IMR-90 (cell line): ENCODE results near the gene ACSL6. TPM values are rescaled to one million over a fixed set of nuclear protein-coding genes. Genes with fewer than 3 reads are reported as not detected.

Source experiments
- ATAC-seq: fragments of 200-7000 bp; cut with Tn5 transposase; 2 replicates; pipeline ENCODE4 v1.9.1; 2020; ENCODE audit warnings: low read depth, mild to moderate bottlenecking, moderate library complexity
- BruUV-seq: library from RNA; stranded (reverse); fragments of 400-500 nt; replicated peaks from 2 replicates; lab custom pipeline; 2021; lab: Mats Ljungman, UMichigan
- CTCF ChIA-PET: fragments of 300-600 bp; formaldehyde crosslinking; extraction: SDS; loops from one replicate; lab custom pipeline; 2021; ENCODE audit warnings: antibody characterized with exemption; lab: Yijun Ruan, JAX
- POLR2A ChIA-PET: fragments of 300-600 bp; sonication (Branson Sonifier 250); formaldehyde crosslinking; loops from one replicate; lab custom pipeline; 2022; ENCODE audit warnings: antibody characterized with exemption; ENCODE audit not compliant: unreplicated experiment; lab: Charles Lee
- DNase-seq: peaks from one replicate; pipeline ENCODE4 v3.0.0; 2013
- H2AFZ ChIP-seq: replicated peaks from 2 replicates; pipeline ENCODE3; 2013; ENCODE audit warnings: low read length, mild to moderate bottlenecking; ENCODE audit not compliant: poor library complexity
- H2AK5ac ChIP-seq: 2 replicates; pipeline ENCODE4 v1.6.1; 2013; ENCODE audit warnings: low read depth, low read length, inconsistent platforms
- H2AK9ac ChIP-seq: replicated peaks from 2 replicates; pipeline ENCODE3; 2013; ENCODE audit warnings: mild to moderate bottlenecking, low read depth, low read length, moderate library complexity; ENCODE audit not compliant: poor library complexity
- H2BK120ac ChIP-seq: 2 replicates; pipeline ENCODE4 v1.6.1; 2013; ENCODE audit warnings: low read depth, low read length, inconsistent platforms
- H2BK15ac ChIP-seq: 3 replicates; pipeline ENCODE4 v1.6.1; 2013; ENCODE audit warnings: low read depth, low read length, inconsistent platforms
- H2BK20ac ChIP-seq: 2 replicates; pipeline ENCODE4 v1.6.1; 2013; ENCODE audit warnings: low read depth, mild to moderate bottlenecking, inconsistent platforms, low read length, moderate library complexity
- H2BK5ac ChIP-seq: 2 replicates; pipeline ENCODE4 v1.6.1; 2013; ENCODE audit warnings: mild to moderate bottlenecking, low read depth, low read length, inconsistent platforms; ENCODE audit not compliant: poor library complexity, severe bottlenecking
- H3K14ac ChIP-seq: replicated peaks from 2 replicates; pipeline ENCODE4 v1.6.1; 2013; ENCODE audit warnings: low read depth, low read length, inconsistent platforms
- H3K18ac ChIP-seq: 2 replicates; pipeline ENCODE4 v1.6.1; 2013; ENCODE audit warnings: low read depth, low read length, control low read depth
- H3K23ac ChIP-seq: 2 replicates; pipeline ENCODE4 v1.6.1; 2013; ENCODE audit warnings: low read depth, low read length, inconsistent platforms
- H3K27ac ChIP-seq: 2 replicates; pipeline ENCODE4 v1.5.1; 2013; ENCODE audit warnings: mild to moderate bottlenecking, control low read depth, low read length; ENCODE audit not compliant: insufficient read depth
- H3K27me3 ChIP-seq: 2 replicates; pipeline ENCODE4 v1.6.1; 2013; ENCODE audit warnings: low read length; ENCODE audit not compliant: control insufficient read depth, insufficient read depth
- H3K36me3 ChIP-seq: 2 replicates; pipeline ENCODE4 v1.6.1; 2013; ENCODE audit warnings: low read length, mixed read lengths; ENCODE audit not compliant: control insufficient read depth, insufficient read depth
- H3K4ac ChIP-seq: 2 replicates; pipeline ENCODE4 v1.6.1; 2013; ENCODE audit warnings: low read depth, low read length, inconsistent platforms
- H3K4me1 ChIP-seq: 2 replicates; pipeline ENCODE4 v1.6.1; 2013; ENCODE audit warnings: low read length, mixed read lengths; ENCODE audit not compliant: control insufficient read depth, insufficient read depth
- H3K4me2 ChIP-seq: 2 replicates; pipeline ENCODE4 v1.6.1; 2013; ENCODE audit warnings: low read depth, mild to moderate bottlenecking, control low read depth, low read length, moderate library complexity
- H3K4me3 ChIP-seq: 2 replicates; pipeline ENCODE4 v1.5.1; 2013; ENCODE audit warnings: low read depth, mild to moderate bottlenecking, control low read depth, low read length, moderate library complexity; ENCODE audit not compliant: insufficient read depth
- H3K56ac ChIP-seq: 2 replicates; pipeline ENCODE4 v1.6.1; 2013; ENCODE audit warnings: low read length, inconsistent platforms; ENCODE audit not compliant: insufficient read depth; ENCODE audit errors: extremely low read depth
- H3K79me1 ChIP-seq, 2 experiments: 2 replicates each; pipeline ENCODE4 v1.6.1; 2013; ENCODE audit warnings: low read length in 2 of 2, inconsistent platforms in 1 of 2, low read depth in 1 of 2
- H3K9ac ChIP-seq: 2 replicates; pipeline ENCODE4 v1.6.1; 2013; ENCODE audit warnings: low read depth, low read length, control low read depth
- H3K9me1 ChIP-seq: 2 replicates; pipeline ENCODE4 v1.6.1; 2013; ENCODE audit warnings: low read length, inconsistent platforms; ENCODE audit not compliant: insufficient read depth
- H3K9me3 ChIP-seq: 2 replicates; pipeline ENCODE4 v1.6.1; 2013; ENCODE audit warnings: low read length; ENCODE audit not compliant: control insufficient read depth, insufficient read depth
- H4K20me1 ChIP-seq: 2 replicates; pipeline ENCODE4 v1.6.1; 2013; ENCODE audit warnings: low read length, inconsistent platforms; ENCODE audit not compliant: insufficient read depth
- H4K5ac ChIP-seq: 2 replicates; pipeline ENCODE4 v1.6.1; 2013; ENCODE audit warnings: mild to moderate bottlenecking, low read depth, low read length, control low read depth
- H4K8ac ChIP-seq, 2 experiments: 2 replicates each; pipeline ENCODE4 v1.6.1; 2013; ENCODE audit warnings: low read depth in 2 of 2, low read length in 2 of 2, control low read depth in 1 of 2, inconsistent platforms in 1 of 2
- H4K91ac ChIP-seq: 2 replicates; pipeline ENCODE4 v1.6.1; 2013; ENCODE audit warnings: low read depth, low read length, inconsistent platforms; ENCODE audit not compliant: insufficient read depth
- BHLHE40 ChIP-seq: fragments of 150-350 bp; IDR thresholded peaks from 2 replicates; pipeline ENCODE4 v1.6.1; 2016; ENCODE audit warnings: mild to moderate bottlenecking, low read depth, low read length
- CEBPB ChIP-seq: IDR thresholded peaks from 2 replicates; pipeline ENCODE4 v1.6.1; 2012; ENCODE audit warnings: low read depth, low read length, improper control_type of control experiment
- CHD1 ChIP-seq: IDR thresholded peaks from 2 replicates; pipeline ENCODE4 v1.6.1; 2012; ENCODE audit warnings: low read depth, low read length, improper control_type of control experiment
- CTCF ChIP-seq: conservative IDR thresholded peaks from 2 replicates; pipeline ENCODE4 v1.5.1; 2012; ENCODE audit warnings: mild to moderate bottlenecking, low read depth, low read length, improper control_type of control experiment
- ELK1 ChIP-seq: fragments of 150-350 bp; IDR thresholded peaks from 2 replicates; pipeline ENCODE4 v1.6.1; 2016; ENCODE audit warnings: low read depth, mild to moderate bottlenecking, low read length, moderate library complexity, borderline replicate concordance
- MAFK ChIP-seq: IDR thresholded peaks from 2 replicates; pipeline ENCODE4 v1.6.1; 2012; ENCODE audit warnings: low read depth, low read length, improper control_type of control experiment
- MXI1 ChIP-seq: IDR thresholded peaks from 2 replicates; pipeline ENCODE4 v1.6.1; 2012; ENCODE audit warnings: low read depth, mild to moderate bottlenecking, low read length, moderate library complexity, borderline replicate concordance
- NFE2L2 ChIP-seq: fragments of 150-350 bp; IDR thresholded peaks from 2 replicates; pipeline ENCODE4 v1.6.1; 2016; ENCODE audit warnings: low read depth, mild to moderate bottlenecking, low read length
- RAD21 ChIP-seq: IDR thresholded peaks from 2 replicates; pipeline ENCODE4 v1.6.1; 2012; ENCODE audit warnings: low read length, improper control_type of control experiment
- RCOR1 ChIP-seq: IDR thresholded peaks from 2 replicates; pipeline ENCODE4 v1.6.1; 2012; ENCODE audit warnings: mild to moderate bottlenecking, low read length, improper control_type of control experiment; ENCODE audit not compliant: insufficient replicate concordance
- RFX5 ChIP-seq: IDR thresholded peaks from 2 replicates; pipeline ENCODE4 v1.8.0; 2012; ENCODE audit warnings: low read depth, mild to moderate bottlenecking, low read length, moderate library complexity
- SMC3 ChIP-seq: fragments of 150-350 bp; IDR thresholded peaks from 2 replicates; pipeline ENCODE4 v1.6.1; 2016; ENCODE audit warnings: low read depth, mild to moderate bottlenecking, antibody characterized with exemption, low read length, moderate library complexity
- USF2 ChIP-seq: fragments of 150-350 bp; IDR thresholded peaks from 2 replicates; pipeline ENCODE4 v1.6.1; 2017; ENCODE audit warnings: mild to moderate bottlenecking, antibody characterized with exemption, low read length, low read depth
- WGBS, 2 experiments: methylation state at CpG; one replicate each; pipeline versions ENCODE4 v1.1.5 to v1.1.7; 2013; ENCODE audit warnings: missing lambda C conversion rate in 2 of 2; ENCODE audit not compliant: insufficient read length in 1 of 2; ENCODE audit errors: extremely low coverage in 2 of 2; 5-methylcytosine and 5-hydroxymethylcytosine counted together
- dilution Hi-C: fragments of 300-500 bp; cut with HindIII; formaldehyde crosslinking; loops from one replicate; pipeline ENCODE4 v1.14.3; 2018; ENCODE audit warnings: low sequenced_read_pairs; ENCODE audit not compliant: unreplicated experiment
- in situ Hi-C: fragments of 300-500 bp; cut with MboI; formaldehyde crosslinking; loops from 3 replicates; pipeline ENCODE4 v1.14.3; 2019; ENCODE audit warnings: low sequenced_read_pairs, inconsistent platforms, mixed read lengths
- intact Hi-C: fragments of 100-400 bp; cut with micrococcal nuclease; formaldehyde crosslinking; loops from 2 replicates; pipeline ENCODE4 v1.10.0; 2022
- polyA plus RNA-seq, 3 experiments: library from polyadenylated mRNA; depleted of rRNA; stranded (reverse); fragments of >200 nt; gene quantifications; 2 replicates each; pipeline ENCODE4 v1.2.3, GENCODE V29; 2012; ENCODE audit warnings: low replicate concordance in 1 of 3
- total RNA-seq: library from RNA; depleted of rRNA; stranded (reverse); fragments of >200 nt; gene quantifications from 2 replicates; pipeline ENCODE4 v1.2.3, GENCODE V29; 2012

Gene ACSL6
- total and polyA plus RNA-seq, 2 of the 4 experiments (the other 2 are of a cell fraction): not detected

- BruUV-seq: no TSS peak
- H3K4me1 ChIP-seq: no peaks in the 10 kb centered on the region
- H2AK5ac ChIP-seq: no peak overlapping the region
- no peak overlapping the region for H3K23ac ChIP-seq
- H3K36me3 ChIP-seq: no peaks in the 10 kb centered on the region
- no peak overlapping the region for H3K4ac ChIP-seq
- H2BK15ac ChIP-seq: no peak overlapping the region
- no peak overlapping the region for H3K18ac ChIP-seq
- no peak overlapping the region for H2AK9ac ChIP-seq
- H4K8ac ChIP-seq: no peak overlapping the region
- no peak overlapping the region for H4K91ac ChIP-seq
- H3K4me2 ChIP-seq: no peak overlapping the region
- WGBS, 2 experiments: no CpG with 5 or more reads among the region's 10 CpGs
- intact Hi-C loops: no loop called here
- no peak overlapping the region for H2AFZ ChIP-seq
- H3K9ac ChIP-seq: no peak overlapping the region
- no peaks in the 10 kb centered on the region for H4K20me1 ChIP-seq
- H3K27ac ChIP-seq: no peak overlapping the region
- no peak overlapping the region for H2BK5ac ChIP-seq
- dilution Hi-C loops: no loop called here
- no peak overlapping the region for H3K14ac ChIP-seq
- CTCF ChIA-PET: no interaction called here
- H3K56ac ChIP-seq: no peak overlapping the region
- H3K79me1 ChIP-seq: no peaks in the 10 kb centered on the region
- in situ Hi-C loops: no loop called here
- H4K5ac ChIP-seq: no peak overlapping the region
- no peak for ATAC-seq
- no peak overlapping the region for H2BK20ac ChIP-seq
- H2BK120ac ChIP-seq: no peak overlapping the region
- POLR2A ChIA-PET: no interaction called here
- no peak overlapping the region for H3K4me3 ChIP-seq
- no peak for DNase-seq
- H3K27me3 ChIP-seq: peaks cover 30% of the 10 kb centered on the region
- H3K9me1 ChIP-seq: no peaks in the 10 kb centered on the region
- no peaks in the 10 kb centered on the region for H3K9me3 ChIP-seq
- TF ChIP-seq RAD21: no peak
- TF ChIP-seq CEBPB: no peak
- TF ChIP-seq SMC3: no peak
- no peak for TF ChIP-seq USF2
- no peak for TF ChIP-seq RFX5
- no peak for TF ChIP-seq MAFK
- TF ChIP-seq MXI1: no peak
- TF ChIP-seq RCOR1: no peak
- TF ChIP-seq BHLHE40: no peak
- no peak for TF ChIP-seq ELK1
- no peak for TF ChIP-seq CHD1
- TF ChIP-seq CTCF: no peak
- TF ChIP-seq NFE2L2: no peak
These were observed 6.5 kb upstream of the ACSL6 start for GRCh38 chr5:132017738-132018625.
